Measurements from ENCODE around the gene CLCN2.

Gene CLCN2

DNA sequence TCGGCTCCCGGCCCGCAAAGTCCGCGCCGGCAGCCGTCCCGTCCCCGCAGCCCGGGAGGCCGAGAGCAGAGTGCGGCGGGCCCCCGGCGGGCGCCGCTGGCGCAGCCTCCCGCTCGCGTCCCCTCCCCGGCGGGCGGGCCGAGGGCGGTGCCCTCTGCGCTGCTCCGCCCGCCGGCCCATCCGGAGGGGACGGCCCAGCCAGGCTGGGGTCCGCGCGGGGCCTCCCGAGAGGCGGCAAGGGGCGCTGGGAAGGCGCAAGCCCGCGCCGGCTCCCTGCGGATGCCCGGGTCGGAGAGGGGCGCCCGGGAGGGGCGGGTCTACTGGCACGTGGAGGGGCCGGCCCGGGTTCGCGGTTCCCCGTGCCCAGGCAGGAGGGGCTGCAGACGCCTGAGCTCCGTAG, at the start of gene CLCN2, which contains the start of gene POLR2H:
Gene CLCN2 (minus strand): TSS at position 74 of the 400 bp plus-strand sequence. CDS start 126 bp downstream, outside the sequence.
Gene POLR2H (plus strand): TSS at position 179 of the 400 bp plus-strand sequence. CDS start 1,783 bp downstream, outside the sequence.
- FAIRE-seq, result peak; percentile 4
- no peak for DNase-seq (ENCODE audit: insufficient read length, low spot score)

- FAIRE-seq, result no peak
- no peak for DNase-seq (ENCODE audit: insufficient read length, low spot score)
Observed at GRCh38 chr3:184409946-184410500, 48.6 kb upstream of the CLCN2 start.

DNA sequence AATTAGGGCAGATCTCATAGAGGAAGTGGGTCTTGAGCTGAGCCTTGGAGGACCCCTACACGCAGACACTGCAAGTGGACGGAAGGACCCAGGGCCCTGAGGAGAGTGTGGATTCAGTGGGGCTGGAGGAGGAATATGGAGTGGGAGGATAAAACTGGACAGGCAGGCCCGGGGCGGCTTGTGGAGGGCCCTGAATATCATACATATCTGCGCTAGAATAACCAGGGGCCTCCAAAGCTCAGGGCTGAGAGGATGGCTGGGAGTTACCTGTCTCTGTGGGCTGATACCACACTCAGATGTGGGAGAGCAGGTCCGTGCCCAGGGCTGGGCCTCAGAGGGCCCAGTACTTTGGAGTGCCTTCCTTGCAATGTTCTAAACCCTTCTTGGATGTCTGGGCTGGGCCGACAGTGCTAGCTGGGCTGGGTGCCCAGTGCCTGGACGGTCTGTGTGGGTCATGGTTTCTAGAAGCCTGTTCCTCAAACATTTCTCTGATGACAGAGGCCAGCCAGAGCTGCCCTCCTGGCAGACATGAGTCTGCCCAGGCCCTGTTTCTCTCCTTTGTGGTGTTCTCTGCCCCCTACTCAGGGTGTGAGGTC, 48.0 kb upstream of the CLCN2 start:
- DNase-seq (ENCODE audit: insufficient read length, low spot score) (no peak), FAIRE-seq (no peak)

DNA sequence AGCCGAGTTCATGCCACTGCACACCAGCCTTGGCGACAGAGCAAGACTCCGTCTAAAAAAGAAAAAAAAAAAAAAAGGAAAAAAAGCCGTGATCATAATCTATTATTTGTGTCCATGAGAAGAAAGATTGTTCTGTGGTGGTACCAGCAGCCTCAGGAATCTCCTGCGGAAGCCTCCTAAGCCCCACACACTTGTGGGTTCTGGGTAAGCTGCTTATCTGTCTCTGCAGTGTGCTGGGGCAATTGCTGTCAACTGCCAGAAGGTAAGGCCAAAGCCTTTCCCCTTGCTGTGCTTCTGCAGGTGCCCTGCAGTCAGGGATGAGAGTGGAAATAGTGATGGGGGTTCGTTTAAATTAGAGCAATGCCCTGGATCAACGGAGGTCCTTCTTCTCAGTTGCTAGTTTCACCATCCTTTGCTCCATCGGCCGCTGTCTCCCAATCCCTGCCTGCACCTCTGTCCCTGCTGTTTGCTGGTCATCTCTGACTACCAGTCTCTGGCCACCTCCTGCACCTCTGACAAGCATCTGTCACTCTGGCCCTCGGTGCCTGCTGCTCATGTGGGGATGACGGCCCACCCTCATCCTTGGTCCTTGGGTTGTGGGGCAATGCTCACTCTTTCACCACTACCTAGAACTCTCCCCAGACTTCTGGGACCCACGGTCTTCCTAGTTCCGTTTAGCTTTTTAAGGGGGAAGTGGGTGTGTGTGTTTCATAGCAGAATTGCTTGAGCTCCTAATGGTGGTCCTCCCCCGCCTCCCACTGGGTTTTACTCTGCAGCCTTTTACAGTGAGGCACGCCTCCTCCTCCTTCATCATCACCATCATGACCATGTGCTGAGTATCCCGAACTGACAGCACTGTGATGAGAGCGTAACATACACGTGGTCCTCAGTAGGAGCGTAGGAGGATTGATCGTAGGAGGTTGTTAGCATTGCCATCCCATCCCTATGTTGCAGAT, 43.9 kb upstream of the CLCN2 start:
- FAIRE-seq, result no peak
- no peak for DNase-seq (ENCODE audit: insufficient read length, low spot score)

GRCh38 chr3:184399410-184399809, 38.0 kb upstream of the CLCN2 start:
- no peak for DNase-seq (ENCODE audit: insufficient read length, low spot score)
- FAIRE-seq, result no peak

- DNase-seq (ENCODE audit: insufficient read length, low spot score) (no peak), FAIRE-seq (no peak)
Observed at GRCh38 chr3:184395320-184395660, 33.9 kb upstream of the CLCN2 start.

GRCh38 chr3:184391266-184391665, 29.9 kb upstream of the CLCN2 start:
- DNase-seq (ENCODE audit: insufficient read length, low spot score), result no peak
- FAIRE-seq, result no peak

DNA sequence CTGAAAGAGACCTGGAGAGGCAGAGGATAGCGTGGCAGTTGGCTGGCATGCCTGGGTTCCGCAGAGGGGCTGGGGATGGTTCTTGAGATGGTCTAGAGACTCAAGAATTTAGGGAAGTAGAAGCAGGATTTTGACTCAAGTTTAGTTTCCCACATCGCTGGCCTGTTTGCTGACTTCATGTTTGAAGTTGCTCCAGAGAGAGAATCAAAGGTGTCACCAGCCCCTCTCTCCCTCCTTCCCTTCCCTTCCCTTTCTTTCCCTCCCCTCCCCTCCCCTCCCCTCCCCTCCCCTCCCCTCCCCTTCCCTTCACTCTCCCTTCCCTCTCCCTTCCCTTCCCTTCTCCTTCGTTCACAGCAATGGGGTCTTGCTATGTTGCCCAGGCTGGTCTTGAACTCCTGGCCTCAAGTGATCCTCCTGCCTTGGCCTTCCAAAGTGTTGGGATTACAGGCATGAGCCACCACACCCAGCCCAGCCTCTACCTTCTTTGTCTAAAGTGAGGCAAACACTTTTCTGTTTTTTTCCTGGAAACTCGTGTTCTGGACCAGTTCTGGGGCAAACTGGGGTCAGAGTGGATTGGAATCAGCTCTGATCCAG, 28.6 kb upstream of the CLCN2 start:
- no peak for DNase-seq (ENCODE audit: insufficient read length, low spot score)
- FAIRE-seq, result no peak

DNA sequence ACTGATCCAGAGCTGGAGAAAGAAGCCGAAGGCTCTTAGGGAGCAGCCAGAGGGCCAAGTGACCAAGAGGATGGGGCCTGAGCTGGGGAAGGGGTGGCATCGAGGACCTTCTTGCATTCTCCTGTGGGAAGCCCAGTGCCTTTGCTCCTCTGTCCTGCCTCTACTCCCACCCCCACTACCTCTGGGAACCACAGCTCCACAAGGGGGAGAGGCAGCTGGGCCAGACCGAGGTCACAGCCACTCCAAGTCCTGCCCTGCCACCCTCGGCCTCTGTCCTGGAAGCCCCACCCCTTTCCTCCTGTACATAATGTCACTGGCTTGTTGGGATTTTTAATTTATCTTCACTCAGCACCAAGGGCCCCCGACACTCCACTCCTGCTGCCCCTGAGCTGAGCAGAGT, 28.0 kb upstream of the CLCN2 start:
- DNase-seq (ENCODE audit: insufficient read length, low spot score) (no peak), FAIRE-seq (no peak)

- FAIRE-seq, result no peak
Observed at GRCh38 chr3:184388936-184389230, 27.5 kb upstream of the CLCN2 start.

GRCh38 chr3:184388164-184388935, 26.9 kb upstream of the CLCN2 start:
- DNase-seq (ENCODE audit: insufficient read length, low spot score) (no peak), FAIRE-seq (no peak)

More at GRCh38 chr3:184388936-184389230, 27.5 kb upstream of the CLCN2 start:
- DNase-seq (ENCODE audit: insufficient read length, low spot score), result no peak

- DNase-seq (ENCODE audit: insufficient read length, low spot score) (no peak), FAIRE-seq (no peak)
Observed at GRCh38 chr3:184387174-184387714, 25.8 kb upstream of the CLCN2 start.

- FAIRE-seq, result no peak
Observed at GRCh38 chr3:184386047-184386806, 24.8 kb upstream of the CLCN2 start.

GRCh38 chr3:184384856-184385422, 23.5 kb upstream of the CLCN2 start:
- DNase-seq (ENCODE audit: insufficient read length, low spot score) (no peak), FAIRE-seq (no peak)

More at GRCh38 chr3:184386047-184386806, 24.8 kb upstream of the CLCN2 start:
- DNase-seq (ENCODE audit: insufficient read length, low spot score), result no peak

- DNase-seq (ENCODE audit: insufficient read length, low spot score) (no peak), FAIRE-seq (no peak)
Observed at GRCh38 chr3:184384342-184384741, 22.9 kb upstream of the CLCN2 start.

GRCh38 chr3:184383033-184383740, 21.8 kb upstream of the CLCN2 start:
- no peak for DNase-seq (ENCODE audit: insufficient read length, low spot score)
- FAIRE-seq, result no peak

GRCh38 chr3:184382326-184383032, 21.1 kb upstream of the CLCN2 start:
- FAIRE-seq (no peak), DNase-seq (ENCODE audit: insufficient read length, low spot score) (no peak)

Measured in GM19239 (cell line).